B cell (primary cell): ENCODE measurements around the gene KDM1B. TPM values are rescaled to one million over a fixed set of nuclear protein-coding genes. Genes with fewer than 3 reads are reported as not detected.

ENCODE experiments used
- ATAC-seq: fragments of 200-7000 bp; cut with Tn5 transposase; one replicate; pipeline ENCODE4 v1.10.0; 2021; ENCODE audit warnings: low read depth, mild to moderate bottlenecking, moderate number of reproducible peaks, moderate library complexity
- CTCF ChIA-PET: fragments of 350-600 bp; sonication (Branson Sonifier 250); formaldehyde crosslinking; loops from one replicate; lab custom pipeline; 2021; ENCODE audit warnings: antibody characterized with exemption, inconsistent platforms; lab: Charles Lee
- POLR2A ChIA-PET: fragments of 350-600 bp; sonication (Branson Sonifier 250); formaldehyde crosslinking; loops from one replicate; lab custom pipeline; 2021; ENCODE audit warnings: antibody characterized with exemption; lab: Charles Lee
- DNase-seq: peaks from one replicate; pipeline ENCODE4 v3.0.0; 2013
- H2AFZ ChIP-seq: 2 replicates; pipeline ENCODE4 v1.6.1; 2012; ENCODE audit warnings: mild to moderate bottlenecking, low read depth, low read length; ENCODE audit not compliant: insufficient read depth, poor library complexity, severe bottlenecking
- H3K27ac ChIP-seq, 2 donors: 1 replicate in 1 of 2; 2 replicates in 1 of 2; pipeline ENCODE4 v1.5.1; 2012 to 2013; ENCODE audit warnings: low read length in 2 of 2, mild to moderate bottlenecking in 2 of 2, moderate library complexity in 1 of 2
- H3K27me3 ChIP-seq, 4 experiments: fragments of 200-600 bp in 1 of 4; sonication (generic) in 1 of 4; replicated peaks in 1 of 4; 1 replicate in 2 of 4; 2 replicates in 2 of 4; pipeline versions ENCODE4 v1.6.1 to v1.7.0; 2013 to 2016; ENCODE audit warnings: low read length in 3 of 4, mild to moderate bottlenecking in 2 of 4, mixed read lengths in 1 of 4, moderate library complexity in 1 of 4; ENCODE audit not compliant: insufficient read depth in 4 of 4, control insufficient read depth in 3 of 4; ENCODE audit errors: control extremely low read depth in 1 of 4
- H3K36me3 ChIP-seq, 2 experiments: replicated peaks in 1 of 2; 1 replicate in 1 of 2; 2 replicates in 1 of 2; pipeline versions ENCODE4 v1.6.1 to v1.7.1; 2013; ENCODE audit warnings: low read length in 1 of 2; ENCODE audit not compliant: insufficient read depth in 2 of 2, control insufficient read depth in 1 of 2; ENCODE audit errors: control extremely low read depth in 1 of 2, extremely low read depth in 1 of 2
- H3K4me1 ChIP-seq, 2 donors: fragments of 200-600 bp in 1 of 2; sonication (generic) in 1 of 2; 1 replicate in 1 of 2; 2 replicates in 1 of 2; pipeline versions ENCODE4 v1.5.1 to v1.6.1; 2013 to 2017; ENCODE audit warnings: low read length in 2 of 2; ENCODE audit not compliant: control insufficient read depth in 2 of 2, insufficient read depth in 2 of 2
- H3K4me2 ChIP-seq: replicated peaks from 2 replicates; pipeline ENCODE3; 2012; ENCODE audit warnings: mild to moderate bottlenecking, low read depth, low read length; ENCODE audit not compliant: poor library complexity, severe bottlenecking
- H3K4me3 ChIP-seq, 5 experiments: fragments of 200-600 bp in 1 of 5; sonication (generic) in 1 of 5; 1 replicate in 3 of 5; 2 replicates in 2 of 5; pipeline versions ENCODE4 v1.5.1 to v1.7.0; 2011 to 2016; ENCODE audit warnings: low read length in 4 of 5, mild to moderate bottlenecking in 4 of 5, low read depth in 2 of 5, control low read depth in 1 of 5, moderate library complexity in 1 of 5; ENCODE audit not compliant: insufficient read depth in 1 of 5; ENCODE audit errors: control extremely low read depth in 1 of 5, extremely low read depth in 1 of 5
- H3K79me2 ChIP-seq: fragments of 200-600 bp; sonication (generic); one replicate; pipeline ENCODE4 v1.6.0; 2016; ENCODE audit warnings: low read length; ENCODE audit not compliant: control insufficient read depth, insufficient read depth
- H3K9ac ChIP-seq: fragments of 200-600 bp; sonication (generic); 2 replicates; pipeline ENCODE4 v1.6.1; 2017; ENCODE audit warnings: mild to moderate bottlenecking, low read length, moderate library complexity
- H3K9me3 ChIP-seq, 3 donors: one replicate each; pipeline versions ENCODE4 v1.6.1 to v1.7.1; 2013; ENCODE audit warnings: low read length in 2 of 3; ENCODE audit not compliant: control insufficient read depth in 2 of 3, insufficient read depth in 1 of 3; ENCODE audit errors: control extremely low read depth in 1 of 3
- H4K20me1 ChIP-seq: 2 replicates; pipeline ENCODE4 v1.6.0; 2012; ENCODE audit warnings: mild to moderate bottlenecking, low read length; ENCODE audit not compliant: insufficient read depth, control insufficient read depth, poor library complexity, severe bottlenecking
- H3K27ac Mint-ChIP-seq: one replicate; pipeline ENCODE4 v1.8.0; 2021; ENCODE audit warnings: mixed read lengths
- H3K27me3 Mint-ChIP-seq: one replicate; pipeline ENCODE4 v1.8.0; 2021; ENCODE audit warnings: mixed read lengths
- H3K4me1 Mint-ChIP-seq: one replicate; pipeline ENCODE4 v1.8.0; 2021; ENCODE audit warnings: mixed read lengths
- H3K4me3 Mint-ChIP-seq: one replicate; pipeline ENCODE4 v1.8.0; 2021; ENCODE audit warnings: mixed read lengths
- H3K9me3 Mint-ChIP-seq: one replicate; pipeline ENCODE4 v1.8.0; 2022; ENCODE audit warnings: mixed read lengths; ENCODE audit not compliant: insufficient read depth
- EZH2 ChIP-seq: IDR thresholded peaks from 2 replicates; pipeline ENCODE4 v1.6.1; 2012; ENCODE audit warnings: borderline replicate concordance, low read depth, mild to moderate bottlenecking, moderate library complexity, low read length; ENCODE audit not compliant: insufficient read depth, poor library complexity, severe bottlenecking
- WGBS: methylation state at CpG from one replicate; pipeline ENCODE4 v1.1.5; 2013; ENCODE audit warnings: missing lambda C conversion rate; ENCODE audit not compliant: insufficient coverage; 5-methylcytosine and 5-hydroxymethylcytosine counted together
- intact Hi-C: fragments of 100-400 bp; cut with micrococcal nuclease; formaldehyde crosslinking; loops from one replicate; pipeline ENCODE4 v1.10.0; 2022
- polyA plus RNA-seq: library from polyadenylated mRNA; depleted of rRNA; stranded (reverse); fragments of >200 nt; gene quantifications from 2 replicates; pipeline ENCODE4 v1.2.3, GENCODE V29; 2012
- total RNA-seq, 2 donors: library from RNA; stranded (reverse); fragments of 120-200 nt in 1 of 2; gene quantifications; 1 replicate in 1 of 2; 2 replicates in 1 of 2; pipeline versions ENCODE4 v1.2.3 to v1.2.4, GENCODE V29; 2013 to 2022
- TF ChIP-seq, protein P1 (sequence below): fragments of 200-600 bp; IDR thresholded peaks from one replicate; pipeline ENCODE4 v1.8.0; 2022; ENCODE audit warnings: antibody characterized with exemption, mild to moderate bottlenecking

The KDM1B gene
- total and polyA plus RNA-seq, 2 donors (not counting 1 experiment from before 2014, with no cell fraction given): 10.9 to 16.0 TPM

DNA sequence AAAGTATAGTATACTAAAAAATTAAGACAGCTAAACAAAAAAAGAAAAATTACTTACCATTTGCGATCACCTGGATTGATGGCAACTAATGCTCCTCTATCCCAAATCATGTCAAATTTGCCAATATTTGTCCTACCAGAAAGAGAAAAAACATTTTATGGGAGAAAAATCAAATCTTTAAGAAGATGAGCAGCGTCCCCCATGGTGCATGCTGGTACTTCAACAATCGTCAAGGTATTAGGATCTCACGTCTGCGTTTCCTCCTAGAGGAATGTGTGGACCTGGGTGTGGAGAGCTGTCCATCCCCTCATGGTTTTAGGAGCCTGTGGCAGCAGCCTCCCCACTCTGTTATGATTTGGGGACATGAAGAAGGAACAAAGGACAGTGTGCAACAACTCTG lies 16.3 kb upstream of the KDM1B start:
- no CpG with 5 or more reads among the region's 5 CpGs for WGBS
- TF ChIP-seq EZH2: no peak
- TF ChIP-seq, protein P1, sequence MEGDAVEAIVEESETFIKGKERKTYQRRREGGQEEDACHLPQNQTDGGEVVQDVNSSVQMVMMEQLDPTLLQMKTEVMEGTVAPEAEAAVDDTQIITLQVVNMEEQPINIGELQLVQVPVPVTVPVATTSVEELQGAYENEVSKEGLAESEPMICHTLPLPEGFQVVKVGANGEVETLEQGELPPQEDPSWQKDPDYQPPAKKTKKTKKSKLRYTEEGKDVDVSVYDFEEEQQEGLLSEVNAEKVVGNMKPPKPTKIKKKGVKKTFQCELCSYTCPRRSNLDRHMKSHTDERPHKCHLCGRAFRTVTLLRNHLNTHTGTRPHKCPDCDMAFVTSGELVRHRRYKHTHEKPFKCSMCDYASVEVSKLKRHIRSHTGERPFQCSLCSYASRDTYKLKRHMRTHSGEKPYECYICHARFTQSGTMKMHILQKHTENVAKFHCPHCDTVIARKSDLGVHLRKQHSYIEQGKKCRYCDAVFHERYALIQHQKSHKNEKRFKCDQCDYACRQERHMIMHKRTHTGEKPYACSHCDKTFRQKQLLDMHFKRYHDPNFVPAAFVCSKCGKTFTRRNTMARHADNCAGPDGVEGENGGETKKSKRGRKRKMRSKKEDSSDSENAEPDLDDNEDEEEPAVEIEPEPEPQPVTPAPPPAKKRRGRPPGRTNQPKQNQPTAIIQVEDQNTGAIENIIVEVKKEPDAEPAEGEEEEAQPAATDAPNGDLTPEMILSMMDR: no peak
- peaks cover 0 to 31% of the 10 kb centered on the region in 2 experiments for H3K36me3 ChIP-seq

DNA sequence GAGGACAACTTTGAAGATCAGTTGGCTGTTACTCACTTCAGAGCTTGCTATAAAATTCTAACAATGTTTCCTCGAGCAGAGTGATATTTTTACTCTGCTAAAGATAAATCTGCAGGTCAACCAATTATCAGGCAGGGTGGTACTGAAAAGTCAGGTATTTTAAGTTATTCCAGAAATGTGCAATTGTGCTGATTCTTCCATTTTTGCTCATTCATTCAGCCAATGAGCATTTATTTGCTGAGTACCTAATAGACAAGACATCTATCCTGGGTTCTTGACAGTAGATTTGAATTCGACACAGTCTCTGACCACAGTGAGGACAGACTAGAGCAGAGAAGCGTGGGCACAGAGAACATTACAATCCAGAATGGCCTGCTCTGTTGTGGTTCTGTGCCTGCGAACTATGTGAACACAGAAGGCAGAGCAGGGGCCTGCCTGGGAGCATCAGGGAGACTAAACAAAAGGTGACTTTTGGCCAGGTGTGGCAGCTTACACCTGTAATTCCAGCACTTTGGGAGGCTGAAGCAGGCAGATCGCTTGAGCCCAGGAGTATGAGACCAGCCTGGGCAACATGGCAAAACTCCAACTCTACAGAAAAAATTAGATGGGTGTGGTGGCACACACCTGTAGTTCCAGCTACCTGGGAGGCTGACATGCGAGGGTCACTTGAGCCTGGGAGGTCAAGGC lies 15.1 kb upstream of the KDM1B start:
- no peak overlapping the region for H3K4me2 ChIP-seq
- no peaks in the 10 kb centered on the region for H3K27me3 ChIP-seq
- no peaks in the 10 kb centered on the region for H3K9me3 ChIP-seq
- Mint-ChIP-seq H3K27ac (no peak overlapping the region), H3K9me3 (no peaks in the 10 kb centered on the region), H3K4me3 (no peak overlapping the region), H3K27me3 (no peaks in the 10 kb centered on the region), H3K4me1 (peaks cover 6% of the 10 kb centered on the region)
- H2AFZ ChIP-seq: no peak overlapping the region
- CTCF ChIA-PET: no interaction called here
- intact Hi-C loops: no loop called here
- no peak for ATAC-seq
- H4K20me1 ChIP-seq: no peaks in the 10 kb centered on the region
- no peak overlapping the region for H3K27ac ChIP-seq
- H3K9ac ChIP-seq: no peak overlapping the region
- no peak for TF ChIP-seq EZH2
- TF ChIP-seq, protein P1: no peak
- 100% methylated on average over 4 of the region's 6 CpGs for WGBS
- POLR2A ChIA-PET: no interaction called here
- H3K4me3 ChIP-seq: no peak overlapping the region
- H3K36me3 ChIP-seq: peaks cover 0 to 26% of the 10 kb centered on the region in 2 experiments
- no peaks in the 10 kb centered on the region for H3K79me2 ChIP-seq
- H3K4me1 ChIP-seq: no peaks in the 10 kb centered on the region
- DNase-seq: no peak

More for the DNA sequence above, 16.3 kb upstream of the KDM1B start:
- Mint-ChIP-seq H3K9me3 (no peaks in the 10 kb centered on the region), H3K4me1 (peaks cover 6% of the 10 kb centered on the region), H3K4me3 (no peak overlapping the region), H3K27me3 (no peaks in the 10 kb centered on the region), H3K27ac (no peak overlapping the region)
- ChIA-PET CTCF (no interaction called here), POLR2A (no interaction called here)
- Histone ChIP-seq H3K79me2 (no peaks in the 10 kb centered on the region), H3K4me2 (no peak overlapping the region), H3K9me3 (no peaks in the 10 kb centered on the region), H2AFZ (no peak overlapping the region), H3K27ac (no peak overlapping the region), H4K20me1 (no peaks in the 10 kb centered on the region), H3K4me1 (no peaks in the 10 kb centered on the region), H3K9ac (no peak overlapping the region), H3K4me3 (no peak overlapping the region), H3K27me3 (no peaks in the 10 kb centered on the region)
- ATAC-seq: no peak
- intact Hi-C loops: no loop called here
- no peak for DNase-seq
